IPS DF 19.7 (cell line): ENCODE data around the gene HPX.
"Not testable (repeated sequence)": the region's sequence is repeated elsewhere in the genome, so short reads cannot be mapped to it uniquely, and the experiment has no call there.

Experiments
- DNase-seq: peaks from one replicate; pipeline ENCODE4 v3.0.0-alpha.2; 2013; ENCODE audit warnings: low read depth, low spot score

The HPX gene

GRCh38 chr11:6417907-6418556, 22.8 kb downstream of the HPX start:
- DNase-seq = no peak

GRCh38 chr11:6415797-6416196, 25.0 kb downstream of the HPX start:
- DNase-seq = no peak

- DNase-seq = no peak
Measured at GRCh38 chr11:6414874-6415328, 25.9 kb downstream of the HPX start.

- no peak for DNase-seq
Measured at GRCh38 chr11:6413791-6414201, 27.0 kb downstream of the HPX start.

GRCh38 chr11:6411594-6412031, 29.2 kb downstream of the HPX start:
- DNase-seq = no peak

GRCh38 chr11:6410695-6411430, 29.9 kb downstream of the HPX start:
- no peak for DNase-seq

GRCh38 chr11:6406370-6406769, 34.4 kb downstream of the HPX start:
- no peak for DNase-seq

- DNase-seq = no peak
Measured at GRCh38 chr11:6405846-6406245, 34.9 kb downstream of the HPX start.

GRCh38 chr11:6405052-6405667, 35.6 kb downstream of the HPX start:
- DNase-seq = peak; percentile 75

GRCh38 chr11:6404342-6405051, 36.3 kb downstream of the HPX start:
- DNase-seq = no peak

- no peak for DNase-seq
Measured at GRCh38 chr11:6403539-6403938, 37.2 kb downstream of the HPX start.

GRCh38 chr11:6402561-6402981, 38.2 kb downstream of the HPX start:
- no peak for DNase-seq

- DNase-seq = no peak
Measured at GRCh38 chr11:6402061-6402470, 38.7 kb downstream of the HPX start.

- DNase-seq = no peak
Measured at GRCh38 chr11:6401464-6401863, 39.3 kb downstream of the HPX start.

GRCh38 chr11:6400431-6401345, 40.1 kb downstream of the HPX start:
- no peak for DNase-seq

- no peak for DNase-seq
Measured at GRCh38 chr11:6397636-6398035, 43.2 kb downstream of the HPX start.

- DNase-seq = no peak
Measured at GRCh38 chr11:6397156-6397555, 43.6 kb downstream of the HPX start.

- no peak for DNase-seq
Measured at GRCh38 chr11:6395470-6396060, 45.2 kb downstream of the HPX start.

GRCh38 chr11:6393989-6394670, 46.7 kb downstream of the HPX start:
- no peak for DNase-seq

GRCh38 chr11:6392251-6392650, 48.5 kb downstream of the HPX start:
- not testable (repeated sequence) for DNase-seq
